Choroid plexus epithelial cell (primary cell): Measurements from ENCODE around the gene CACNG8.

Source experiments
- DNase-seq: peaks from one replicate; pipeline ENCODE4 v3.0.0-alpha.2; 2010; ENCODE audit warnings: low read depth
- H3K4me3 ChIP-seq: 2 replicates; pipeline ENCODE4 v1.5.1; 2011; ENCODE audit warnings: low read depth, mild to moderate bottlenecking, control low read depth, low read length, moderate library complexity
- TF ChIP-seq, protein P1 (sequence below): conservative IDR thresholded peaks from 2 replicates; pipeline ENCODE4 v1.5.1; 2011; ENCODE audit warnings: low read depth, mild to moderate bottlenecking, control low read depth, inconsistent platforms, low read length, moderate library complexity

Gene CACNG8

DNA sequence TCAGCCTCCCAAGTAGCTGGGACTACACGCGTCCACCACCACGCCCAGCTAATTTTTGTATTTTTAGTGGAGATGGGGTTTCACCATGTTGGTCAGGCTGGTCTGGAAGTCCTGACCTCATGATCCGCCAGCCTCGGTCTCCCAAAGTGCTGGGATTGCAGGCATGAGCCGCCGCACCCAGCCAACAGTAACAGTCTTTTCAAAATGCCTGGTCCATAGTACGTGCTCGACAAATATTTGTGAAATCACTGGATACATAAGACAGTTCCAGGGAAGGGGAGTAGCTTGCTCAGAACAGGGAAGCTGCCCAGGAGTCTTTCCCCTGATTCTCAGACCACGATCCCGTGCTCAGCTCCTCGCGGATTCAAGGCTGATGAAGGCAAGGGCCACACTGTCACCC is 59.2 kb downstream of the CACNG8 start:
- DNase-seq: no peak
- H3K4me3 ChIP-seq: no peak overlapping the region
- TF ChIP-seq, protein P1, sequence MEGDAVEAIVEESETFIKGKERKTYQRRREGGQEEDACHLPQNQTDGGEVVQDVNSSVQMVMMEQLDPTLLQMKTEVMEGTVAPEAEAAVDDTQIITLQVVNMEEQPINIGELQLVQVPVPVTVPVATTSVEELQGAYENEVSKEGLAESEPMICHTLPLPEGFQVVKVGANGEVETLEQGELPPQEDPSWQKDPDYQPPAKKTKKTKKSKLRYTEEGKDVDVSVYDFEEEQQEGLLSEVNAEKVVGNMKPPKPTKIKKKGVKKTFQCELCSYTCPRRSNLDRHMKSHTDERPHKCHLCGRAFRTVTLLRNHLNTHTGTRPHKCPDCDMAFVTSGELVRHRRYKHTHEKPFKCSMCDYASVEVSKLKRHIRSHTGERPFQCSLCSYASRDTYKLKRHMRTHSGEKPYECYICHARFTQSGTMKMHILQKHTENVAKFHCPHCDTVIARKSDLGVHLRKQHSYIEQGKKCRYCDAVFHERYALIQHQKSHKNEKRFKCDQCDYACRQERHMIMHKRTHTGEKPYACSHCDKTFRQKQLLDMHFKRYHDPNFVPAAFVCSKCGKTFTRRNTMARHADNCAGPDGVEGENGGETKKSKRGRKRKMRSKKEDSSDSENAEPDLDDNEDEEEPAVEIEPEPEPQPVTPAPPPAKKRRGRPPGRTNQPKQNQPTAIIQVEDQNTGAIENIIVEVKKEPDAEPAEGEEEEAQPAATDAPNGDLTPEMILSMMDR: no peak

DNA sequence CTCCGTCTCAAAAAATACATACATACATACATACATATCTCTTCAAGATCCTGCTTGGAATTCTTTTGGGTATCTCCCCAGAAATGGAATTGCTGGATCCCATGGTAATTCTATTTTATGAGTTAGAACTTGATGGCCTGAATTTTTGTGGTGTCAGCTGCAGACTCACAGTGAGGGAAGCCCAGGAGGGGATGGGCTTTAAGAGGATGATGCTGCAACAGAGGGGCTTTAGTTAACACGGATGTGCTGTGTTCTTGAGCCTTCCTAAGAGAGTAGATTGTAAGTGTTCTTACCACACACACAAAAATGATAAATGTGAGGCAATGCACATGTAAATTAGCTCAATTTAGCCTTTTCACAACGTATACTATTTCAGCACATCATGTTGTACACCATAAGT is 60.5 kb downstream of the CACNG8 start:
- no peak overlapping the region for H3K4me3 ChIP-seq

DNA sequence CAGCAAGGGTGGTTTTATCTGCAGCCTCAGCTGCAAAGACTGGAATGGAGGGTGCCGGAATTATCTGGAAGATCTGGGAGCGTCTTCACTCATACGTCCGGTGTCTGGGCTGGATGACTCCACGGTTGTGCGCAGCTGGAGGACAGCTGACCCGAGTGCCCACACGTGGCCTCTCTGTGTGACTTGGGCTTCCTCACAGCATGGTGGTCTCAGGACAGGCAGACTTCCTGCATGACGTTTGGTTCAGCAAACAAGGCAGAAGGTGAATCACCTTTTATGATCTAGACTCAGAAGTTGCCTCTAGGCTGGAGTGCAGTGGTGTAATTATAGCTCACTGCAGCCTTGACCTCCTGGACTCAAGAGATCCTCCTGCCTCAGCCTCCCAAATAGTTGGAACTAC is 61.9 kb downstream of the CACNG8 start:
- TF ChIP-seq, protein P1: no peak
- H3K4me3 ChIP-seq: no peak overlapping the region
- DNase-seq: no peak

More for the DNA sequence above, 60.5 kb downstream of the CACNG8 start:
- TF ChIP-seq, protein P1: no peak
- no peak for DNase-seq

DNA sequence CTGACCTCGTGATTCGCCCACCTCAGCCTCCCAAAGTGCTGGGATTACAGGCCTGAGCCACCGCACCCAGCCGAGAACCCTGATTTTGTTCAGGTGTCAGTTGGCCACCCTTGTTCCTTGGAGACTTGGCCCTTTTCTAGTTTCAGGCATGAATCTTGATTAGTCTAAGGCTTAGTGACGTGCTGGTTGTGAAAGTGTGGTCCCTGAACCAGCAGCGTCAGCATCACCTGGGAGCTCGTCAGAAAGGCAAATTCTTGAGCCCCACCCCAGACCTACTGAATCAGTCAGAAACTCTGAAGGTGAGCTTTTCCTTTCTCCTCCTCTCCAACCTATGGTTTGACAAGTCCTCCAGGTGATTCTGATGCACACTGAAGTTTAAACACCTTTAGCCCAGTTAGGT is 63.9 kb downstream of the CACNG8 start:
- H3K4me3 ChIP-seq: no peak overlapping the region
- no peak for DNase-seq
- TF ChIP-seq, protein P1: no peak

DNA sequence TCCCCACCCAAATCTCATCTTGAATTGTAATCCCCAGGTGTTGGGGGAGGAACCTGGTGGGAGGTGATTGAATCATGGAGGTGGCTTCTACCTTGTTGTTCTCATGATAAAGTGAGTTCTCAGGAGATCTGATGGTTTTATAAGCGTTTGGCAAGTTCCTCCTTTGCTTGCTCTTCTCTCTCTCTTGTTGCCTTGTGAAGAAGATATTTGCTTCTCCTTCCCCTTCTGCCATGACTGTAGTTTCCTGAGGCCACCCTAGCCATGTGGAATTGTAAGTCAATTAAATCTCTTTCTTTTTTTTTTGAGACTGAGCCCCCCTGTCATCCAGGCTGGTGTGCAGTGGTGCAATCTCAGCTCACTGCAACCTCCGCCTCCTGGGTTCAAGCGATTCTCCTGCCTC is 66.6 kb downstream of the CACNG8 start:
- TF ChIP-seq, protein P1: no peak
- H3K4me3 ChIP-seq: no peak overlapping the region
- no peak for DNase-seq

DNA sequence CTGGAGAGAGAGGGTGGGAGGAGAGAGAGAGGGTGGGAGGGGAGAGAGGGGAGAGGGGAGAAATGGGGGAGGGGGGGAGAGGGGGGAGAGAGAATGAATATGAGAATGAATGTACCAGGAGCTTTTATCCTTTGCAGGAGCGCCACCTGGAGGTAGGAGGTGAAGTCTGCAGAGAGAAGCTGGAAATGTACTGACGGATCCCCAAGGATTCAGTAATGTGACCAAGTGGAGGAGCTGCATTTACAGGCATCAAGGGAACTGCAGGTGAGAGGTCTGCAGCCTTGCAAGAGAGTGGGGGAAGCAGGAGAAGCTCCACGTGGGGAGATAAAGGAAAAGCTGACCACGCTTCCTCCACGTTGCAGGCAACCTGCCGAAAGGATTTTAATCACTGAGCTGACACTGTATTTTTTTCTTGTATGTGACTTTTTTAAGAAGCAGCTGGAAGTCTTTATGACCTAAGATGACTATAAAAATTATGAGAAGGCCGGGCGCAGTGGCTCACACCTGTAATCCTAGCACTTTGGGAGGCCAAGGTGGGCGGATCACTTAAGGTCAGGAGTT is 67.3 kb downstream of the CACNG8 start:
- TF ChIP-seq, protein P1: peak; percentile 81
- H3K4me3 ChIP-seq: no peak overlapping the region
- peak; percentile 77 for DNase-seq

DNA sequence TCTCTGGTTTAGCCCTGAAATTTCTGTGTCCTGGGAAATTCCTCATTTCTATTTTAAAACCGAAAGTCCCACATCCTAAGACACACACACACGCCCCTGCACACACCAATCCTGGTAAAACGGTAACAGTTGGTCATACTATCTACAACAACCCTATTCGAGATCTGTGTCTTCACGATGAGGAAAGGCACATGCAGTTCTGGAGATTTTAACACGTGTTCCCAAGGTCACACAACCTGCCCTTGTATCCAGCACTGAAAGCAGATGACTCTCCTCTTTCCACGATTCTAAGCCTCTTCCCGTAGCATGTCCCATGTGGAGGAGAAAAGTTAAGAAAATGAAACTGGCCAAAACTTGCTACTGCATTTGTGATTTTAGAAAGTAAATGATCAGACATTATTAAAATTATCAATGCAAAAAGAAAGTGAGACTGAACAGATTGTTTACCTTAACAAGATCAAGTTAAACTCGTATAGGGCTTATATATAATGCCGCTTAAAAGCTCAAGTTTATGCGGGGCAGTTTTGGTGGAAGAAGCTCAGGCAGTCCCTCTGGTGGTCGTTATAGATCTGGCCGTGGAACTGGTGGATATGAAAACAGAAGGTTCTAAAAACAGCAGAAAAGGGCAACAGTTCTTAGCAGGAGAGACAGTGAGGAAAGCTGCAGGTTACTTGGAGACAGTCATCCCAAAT is 68.3 kb downstream of the CACNG8 start:
- DNase-seq: peak; percentile 52
- H3K4me3 ChIP-seq: no peak overlapping the region
- TF ChIP-seq, protein P1: peak; percentile 76
